ENCODE results near the gene SERPINB12.

GRCh38 chr18:63591725-63592124 lies 49.6 kb downstream of the SERPINB12 start:
- TF ChIP-seq, protein P1, sequence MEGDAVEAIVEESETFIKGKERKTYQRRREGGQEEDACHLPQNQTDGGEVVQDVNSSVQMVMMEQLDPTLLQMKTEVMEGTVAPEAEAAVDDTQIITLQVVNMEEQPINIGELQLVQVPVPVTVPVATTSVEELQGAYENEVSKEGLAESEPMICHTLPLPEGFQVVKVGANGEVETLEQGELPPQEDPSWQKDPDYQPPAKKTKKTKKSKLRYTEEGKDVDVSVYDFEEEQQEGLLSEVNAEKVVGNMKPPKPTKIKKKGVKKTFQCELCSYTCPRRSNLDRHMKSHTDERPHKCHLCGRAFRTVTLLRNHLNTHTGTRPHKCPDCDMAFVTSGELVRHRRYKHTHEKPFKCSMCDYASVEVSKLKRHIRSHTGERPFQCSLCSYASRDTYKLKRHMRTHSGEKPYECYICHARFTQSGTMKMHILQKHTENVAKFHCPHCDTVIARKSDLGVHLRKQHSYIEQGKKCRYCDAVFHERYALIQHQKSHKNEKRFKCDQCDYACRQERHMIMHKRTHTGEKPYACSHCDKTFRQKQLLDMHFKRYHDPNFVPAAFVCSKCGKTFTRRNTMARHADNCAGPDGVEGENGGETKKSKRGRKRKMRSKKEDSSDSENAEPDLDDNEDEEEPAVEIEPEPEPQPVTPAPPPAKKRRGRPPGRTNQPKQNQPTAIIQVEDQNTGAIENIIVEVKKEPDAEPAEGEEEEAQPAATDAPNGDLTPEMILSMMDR (IDR thresholded peaks at IDR 0.05): no peak
- TF ChIP-seq POLR2A (IDR thresholded peaks at IDR 0.05): no peak
